K562 (cell line): ENCODE data around the gene OLIG1. TPM values are rescaled to one million over a fixed set of nuclear protein-coding genes. Genes with fewer than 3 reads are reported as not detected.
A peak's percentile ranks its signal among the peaks of the same experiment; 100 is the strongest.

Experiments used
- ATAC-seq: fragments of 200-7000 bp; cut with Tn5 transposase; 3 replicates; pipeline ENCODE4 v1.9.1; 2020; ENCODE audit warnings: moderate library complexity
- BruUV-seq: library from RNA; stranded (reverse); fragments of 400-500 nt; replicated peaks from 2 replicates; lab custom pipeline; 2021; lab: Mats Ljungman, UMichigan
- CTCF ChIA-PET: fragments of 300-600 bp; formaldehyde crosslinking; extraction: SDS; loops from one replicate; lab custom pipeline; 2021; ENCODE audit warnings: low intra/inter-chr PET ratio; lab: Yijun Ruan, JAX
- POLR2A ChIA-PET: fragments of 300-600, 350-650 bp; sonication (Branson Sonifier 250); formaldehyde crosslinking; extraction: SDS; loops from one replicate; lab custom pipeline; 2021; ENCODE audit warnings: antibody characterized with exemption, inconsistent platforms; lab: Yijun Ruan, JAX
- DNase-seq, 4 experiments: peaks; one replicate each; pipeline versions ENCODE4 v3.0.0 to v3.0.0-alpha.2; 2011 to 2018; ENCODE audit warnings: low spot score in 3 of 4, mixed read lengths in 3 of 4; ENCODE audit errors: extremely low read depth in 1 of 4
- FAIRE-seq: peaks from 2 replicates; lab custom pipeline; 2011; peaks lifted over from hg19 to GRCh38; lab: Jason Lieb, UNC
- H2AFZ ChIP-seq: 2 replicates; pipeline ENCODE4 v1.6.0; 2011; ENCODE audit warnings: low read depth, low read length, control low read depth, inconsistent platforms
- H3K27ac ChIP-seq: fragments of 200-600 bp; 3 replicates; pipeline ENCODE4 v1.8.0; 2011; ENCODE audit warnings: low read depth, mild to moderate bottlenecking, control low read depth, inconsistent platforms, low read length, moderate library complexity, mixed read lengths; ENCODE audit errors: extremely low read depth
- H3K27me3 ChIP-seq, 2 experiments: fragments of 300-600 bp in 1 of 2; 2 replicates in 1 of 2; 3 replicates in 1 of 2; pipeline versions ENCODE4 v1.6.0 to v1.8.0; 2011; ENCODE audit warnings: inconsistent platforms in 2 of 2, low read length in 2 of 2, mild to moderate bottlenecking in 1 of 2, mixed read lengths in 1 of 2, moderate library complexity in 1 of 2; ENCODE audit not compliant: control insufficient read depth in 2 of 2, insufficient read depth in 2 of 2
- H3K36me3 ChIP-seq: fragments of 300-600 bp; 3 replicates; pipeline ENCODE4 v1.8.0; 2011; ENCODE audit warnings: mild to moderate bottlenecking, low read length, inconsistent platforms; ENCODE audit not compliant: control insufficient read depth, insufficient read depth
- H3K4me1 ChIP-seq, 2 experiments: fragments of 200-600 bp in 1 of 2; replicated peaks in 1 of 2; 2 replicates in 1 of 2; 3 replicates in 1 of 2; pipeline versions ENCODE4 v1.5.1 to v1.8.0; 2011; ENCODE audit warnings: inconsistent platforms in 2 of 2, low read length in 2 of 2, mild to moderate bottlenecking in 1 of 2, mixed read lengths in 1 of 2, moderate library complexity in 1 of 2; ENCODE audit not compliant: control insufficient read depth in 2 of 2, insufficient read depth in 2 of 2
- H3K4me2 ChIP-seq: 2 replicates; pipeline ENCODE4 v1.6.1; 2011; ENCODE audit warnings: low read length, control low read depth, inconsistent platforms, mixed read lengths; ENCODE audit not compliant: insufficient read depth
- H3K4me3 ChIP-seq: fragments of 200-600 bp; sonication (generic), shearing (Covaris generic); 2 replicates; pipeline ENCODE4 v1.5.1; 2016; ENCODE audit warnings: control low read depth, inconsistent platforms
- H3K79me2 ChIP-seq: fragments of 200-600 bp; 3 replicates; pipeline ENCODE4 v1.8.0; 2011; ENCODE audit warnings: low read length, inconsistent platforms; ENCODE audit not compliant: control insufficient read depth, insufficient read depth
- H3K9ac ChIP-seq, 2 experiments: 2 replicates each; pipeline versions ENCODE4 v1.6.0 to v1.6.1; 2011; ENCODE audit warnings: low read depth in 2 of 2, low read length in 2 of 2, control low read depth in 1 of 2, inconsistent platforms in 1 of 2, mild to moderate bottlenecking in 1 of 2, mixed read lengths in 1 of 2; ENCODE audit not compliant: insufficient read depth in 1 of 2
- H3K9me1 ChIP-seq: one replicate; pipeline ENCODE4 v1.6.0; 2011; ENCODE audit warnings: inconsistent platforms, mild to moderate bottlenecking, low read length, moderate library complexity; ENCODE audit not compliant: control insufficient read depth, insufficient read depth
- H3K9me3 ChIP-seq: replicated peaks from 2 replicates; pipeline ENCODE4 v1.5.1; 2011; ENCODE audit warnings: low read depth, low read length, inconsistent platforms; ENCODE audit not compliant: control insufficient read depth, insufficient read depth
- H4K20me1 ChIP-seq: replicated peaks from 2 replicates; pipeline ENCODE4 v1.6.1; 2011; ENCODE audit warnings: low read length, inconsistent platforms, mixed read lengths; ENCODE audit not compliant: control insufficient read depth, insufficient read depth
- ILF3 ChIP-seq: fragments of 450-650 bp; IDR thresholded peaks from 2 replicates; pipeline ENCODE4 v1.6.1; 2018; ENCODE audit warnings: antibody characterized with exemption, mild to moderate bottlenecking, moderate library complexity, borderline replicate concordance
- MTA3 ChIP-seq: fragments of 450-650 bp; formaldehyde crosslinking; IDR thresholded peaks from 2 replicates; pipeline ENCODE4 v1.6.1; 2017; ENCODE audit warnings: mild to moderate bottlenecking, borderline replicate concordance
- RBM25 ChIP-seq: fragments of 200-400 bp; formaldehyde crosslinking; IDR thresholded peaks from 2 replicates; pipeline ENCODE4 v1.6.1; 2018; ENCODE audit warnings: low read length, low read depth, moderate library complexity; ENCODE audit not compliant: severe bottlenecking
- ZKSCAN8 ChIP-seq: fragments of 200-800 bp; sonication (Bioruptor generic); IDR thresholded peaks from 2 replicates; pipeline ENCODE4 v1.6.1; 2016; ENCODE audit warnings: missing genetic modification characterization, missing compliant biosample characterization
- ZNF146 ChIP-seq: IDR thresholded peaks from one replicate; pipeline ENCODE4 v1.6.1; 2018; ENCODE audit warnings: missing compliant biosample characterization; ENCODE audit not compliant: unreplicated experiment
- ZNF184 ChIP-seq: sonication (generic); formaldehyde crosslinking; IDR thresholded peaks from 2 replicates; pipeline ENCODE4 v1.5.0; 2020; ENCODE audit warnings: missing genetic modification reagents
- WGBS: fragments of 100-300 bp; shearing (Covaris generic); methylation state at CpG from one replicate; pipeline ENCODE4 v1.1.6; 2016; ENCODE audit warnings: low coverage, mixed read lengths; ENCODE audit not compliant: insufficient coverage; ENCODE audit errors: missing lambda C conversion rate; 5-methylcytosine and 5-hydroxymethylcytosine counted together
- in situ Hi-C: fragments of 300-500 bp; cut with MboI; formaldehyde crosslinking; loops from 4 replicates; pipeline ENCODE4 v1.15.0; 2018; ENCODE audit warnings: inconsistent platforms, mixed read lengths
- intact Hi-C: fragments of 100-400 bp; cut with micrococcal nuclease; formaldehyde crosslinking; loops from 2 replicates; pipeline ENCODE4 v1.14.2; 2022
- polyA plus RNA-seq, 8 experiments: library from polyadenylated mRNA; depleted of rRNA in 4 of 8; stranded (reverse) in 5 of 8; unstranded in 3 of 8; fragments of >200 nt; fragmentation: Nextera tagmentation in 2 of 8; fragmentation: Illumina TruSeq in 1 of 8; extraction: Ambion mirVana in 2 of 8; extraction: Trizol in 1 of 8; gene quantifications; 2 replicates each; pipeline versions ENCODE4 v1.2.1 to v1.2.3, GENCODE V29; 2011 to 2014; ENCODE audit warnings: inconsistent platforms in 1 of 8, missing spikeins in 1 of 8
- total RNA-seq, 7 experiments: library from RNA; depleted of rRNA in 6 of 7; stranded (reverse); fragments of >200 nt in 6 of 7; fragmentation: Illumina TruSeq in 2 of 7; extraction: Trizol in 2 of 7; gene quantifications; 2 replicates each; pipeline versions ENCODE4 v1.2.1 to v1.2.3, GENCODE V29; 2011 to 2021; ENCODE audit warnings: low replicate concordance in 1 of 7
- TF ChIP-seq, protein P1 (sequence below): sonication (generic); IDR thresholded peaks from 2 replicates; pipeline ENCODE4 v1.6.1; 2016
- TF ChIP-seq, protein P2 (sequence below): sonication (generic); formaldehyde crosslinking; IDR thresholded peaks from 2 replicates; pipeline ENCODE4 v1.8.0; 2022; ENCODE audit warnings: mild to moderate bottlenecking, missing genetic modification reagents, borderline replicate concordance
- TF ChIP-seq, protein P3 (sequence below), 2 experiments: fragments of 250-450 bp in 1 of 2; fragments of 450-650 bp in 1 of 2; sonication (Bioruptor Pico) in 1 of 2; IDR thresholded peaks; 2 replicates each; pipeline versions ENCODE4 v1.6.1 to v1.8.0; 2016 to 2021; ENCODE audit warnings: mild to moderate bottlenecking in 2 of 2, moderate library complexity in 2 of 2, missing compliant biosample characterization in 1 of 2, missing genetic modification characterization in 1 of 2
- TF ChIP-seq, protein P4 (sequence below): fragments of 250-450 bp; sonication (Bioruptor Pico); IDR thresholded peaks from 2 replicates; pipeline ENCODE4 v1.5.0; 2021

OLIG1 gene
- total and polyA plus RNA-seq, 9 of the 15 experiments (the other 6 are each of a cell fraction or from before 2014, with no cell fraction given), result not detected

DNA sequence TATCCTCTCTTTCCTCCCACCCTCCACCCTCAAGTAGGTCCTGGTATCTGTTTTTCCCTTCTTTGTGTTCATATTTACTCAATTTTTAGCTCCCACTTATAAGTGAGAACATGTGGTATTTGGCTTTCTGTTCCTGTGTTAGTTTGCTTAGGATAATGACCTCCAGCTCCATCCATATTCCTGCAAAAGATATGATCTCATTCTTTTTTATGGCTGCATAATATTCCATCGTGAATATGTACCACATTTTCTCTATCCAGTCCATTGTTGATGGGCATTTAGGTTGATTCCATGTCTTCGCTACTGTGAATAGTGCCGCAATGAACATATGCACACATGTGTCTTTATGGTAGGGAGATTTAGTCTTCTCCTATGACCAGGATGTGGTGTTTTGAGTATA lies 29.7 kb upstream of the OLIG1 start:
- no peak for ATAC-seq
- 3% methylated on average over 3 of the region's 3 CpGs for WGBS
- H3K4me1 ChIP-seq, result no peaks in the 10 kb centered on the region
- no peak overlapping the region for H2AFZ ChIP-seq
- CTCF ChIA-PET, result no interaction called here
- no peak overlapping the region for H3K4me2 ChIP-seq
- no peak overlapping the region for H3K27ac ChIP-seq
- intact Hi-C loops, result no loop called here
- H3K9ac ChIP-seq, result no peak overlapping the region
- DNase-seq, result no peak
- POLR2A ChIA-PET, result interaction anchor here (1.2 kb wide), 1 partner anchor 82 kb away, joined by 3 read pairs; no protein-coding TSS in a partner anchor
- no peaks in the 10 kb centered on the region for H3K9me3 ChIP-seq
- no peaks in the 10 kb centered on the region for H3K79me2 ChIP-seq
- H4K20me1 ChIP-seq, result no peaks in the 10 kb centered on the region
- no TSS peak for BruUV-seq
- H3K36me3 ChIP-seq, result no peaks in the 10 kb centered on the region
- FAIRE-seq, result no peak
- H3K9me1 ChIP-seq, result no peaks in the 10 kb centered on the region
- TF ChIP-seq, protein P1, sequence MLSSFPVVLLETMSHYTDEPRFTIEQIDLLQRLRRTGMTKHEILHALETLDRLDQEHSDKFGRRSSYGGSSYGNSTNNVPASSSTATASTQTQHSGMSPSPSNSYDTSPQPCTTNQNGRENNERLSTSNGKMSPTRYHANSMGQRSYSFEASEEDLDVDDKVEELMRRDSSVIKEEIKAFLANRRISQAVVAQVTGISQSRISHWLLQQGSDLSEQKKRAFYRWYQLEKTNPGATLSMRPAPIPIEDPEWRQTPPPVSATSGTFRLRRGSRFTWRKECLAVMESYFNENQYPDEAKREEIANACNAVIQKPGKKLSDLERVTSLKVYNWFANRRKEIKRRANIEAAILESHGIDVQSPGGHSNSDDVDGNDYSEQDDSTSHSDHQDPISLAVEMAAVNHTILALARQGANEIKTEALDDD, result no peak
- TF ChIP-seq ZKSCAN8 (CRISPR knock-in tag), result no peak
- no peak for TF ChIP-seq ILF3
- TF ChIP-seq MTA3, result no peak
- TF ChIP-seq, protein P2, sequence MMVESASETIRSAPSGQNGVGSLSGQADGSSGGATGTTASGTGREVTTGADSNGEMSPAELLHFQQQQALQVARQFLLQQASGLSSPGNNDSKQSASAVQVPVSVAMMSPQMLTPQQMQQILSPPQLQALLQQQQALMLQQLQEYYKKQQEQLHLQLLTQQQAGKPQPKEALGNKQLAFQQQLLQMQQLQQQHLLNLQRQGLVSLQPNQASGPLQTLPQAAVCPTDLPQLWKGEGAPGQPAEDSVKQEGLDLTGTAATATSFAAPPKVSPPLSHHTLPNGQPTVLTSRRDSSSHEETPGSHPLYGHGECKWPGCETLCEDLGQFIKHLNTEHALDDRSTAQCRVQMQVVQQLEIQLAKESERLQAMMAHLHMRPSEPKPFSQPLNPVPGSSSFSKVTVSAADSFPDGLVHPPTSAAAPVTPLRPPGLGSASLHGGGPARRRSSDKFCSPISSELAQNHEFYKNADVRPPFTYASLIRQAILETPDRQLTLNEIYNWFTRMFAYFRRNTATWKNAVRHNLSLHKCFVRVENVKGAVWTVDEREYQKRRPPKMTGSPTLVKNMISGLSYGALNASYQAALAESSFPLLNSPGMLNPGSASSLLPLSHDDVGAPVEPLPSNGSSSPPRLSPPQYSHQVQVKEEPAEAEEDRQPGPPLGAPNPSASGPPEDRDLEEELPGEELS (CRISPR knock-in tag), result no peak
- TF ChIP-seq ZNF184 (CRISPR knock-in tag), result no peak
- TF ChIP-seq, protein P3, sequence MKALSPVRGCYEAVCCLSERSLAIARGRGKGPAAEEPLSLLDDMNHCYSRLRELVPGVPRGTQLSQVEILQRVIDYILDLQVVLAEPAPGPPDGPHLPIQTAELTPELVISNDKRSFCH (CRISPR knock-in tag; IDR thresholded peaks at IDR 0.05), result no peak
- TF ChIP-seq, protein P3 (tag; IDR thresholded peaks at IDR 0.05), result no peak
- peak; percentile 14 for TF ChIP-seq RBM25
- TF ChIP-seq, protein P4, sequence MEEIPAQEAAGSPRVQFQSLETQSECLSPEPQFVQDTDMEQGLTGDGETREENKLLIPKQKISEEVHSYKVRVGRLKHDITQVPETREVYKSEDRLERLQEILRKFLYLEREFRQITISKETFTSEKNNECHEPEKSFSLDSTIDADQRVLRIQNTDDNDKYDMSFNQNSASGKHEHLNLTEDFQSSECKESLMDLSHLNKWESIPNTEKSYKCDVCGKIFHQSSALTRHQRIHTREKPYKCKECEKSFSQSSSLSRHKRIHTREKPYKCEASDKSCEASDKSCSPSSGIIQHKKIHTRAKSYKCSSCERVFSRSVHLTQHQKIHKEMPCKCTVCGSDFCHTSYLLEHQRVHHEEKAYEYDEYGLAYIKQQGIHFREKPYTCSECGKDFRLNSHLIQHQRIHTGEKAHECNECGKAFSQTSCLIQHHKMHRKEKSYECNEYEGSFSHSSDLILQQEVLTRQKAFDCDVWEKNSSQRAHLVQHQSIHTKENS (CRISPR knock-in tag), result no peak
- peak; percentile 70 for TF ChIP-seq ZNF146
- TF ChIP-seq, all 486 proteins: peak for 2
- Histone ChIP-seq H3K27me3 (peaks cover 0 to 16% of the 10 kb centered on the region in 2 experiments; a peak in 2 of 5 replicates), H3K4me3 (no peak overlapping the region)
- in situ Hi-C loops, result no loop called here
